ENCODE results near the gene GPR18.

GRCh38 chr13:99211421-99212035 lies 46.7 kb downstream of the GPR18 start:
- TF ChIP-seq EZH2 (optimal IDR thresholded peaks at IDR 0.05; ENCODE audit: low read depth, low read length) (no peak), CTCF (IDR thresholded peaks at IDR 0.05; ENCODE audit: low read length) (no peak), EZH2phosphoT487 (IDR thresholded peaks at IDR 0.05; ENCODE audit: low read length) (no peak)
